Thymus (tissue), 14 donors: ENCODE measurements around the gene GTPBP3. TPM values are rescaled to one million over a fixed set of nuclear protein-coding genes. Genes with fewer than 3 reads are reported as not detected.
"Not testable (repeated sequence)": the region's sequence is repeated elsewhere in the genome, so short reads cannot be mapped to it uniquely, and the experiment has no call there.

Experiments
- DNase-seq, 9 donors: peaks; one replicate each; pipeline ENCODE4 v3.0.0-alpha.2; 2013; ENCODE audit warnings: low spot score in 9 of 9, low read depth in 6 of 9, missing footprints in 1 of 9
- H3K27ac ChIP-seq, 2 donors: one replicate each; pipeline ENCODE4 v1.5.1; 2013; ENCODE audit warnings: control low read depth in 1 of 2, low read depth in 1 of 2, low read length in 1 of 2, mild to moderate bottlenecking in 1 of 2, moderate library complexity in 1 of 2
- H3K27me3 ChIP-seq, 2 donors: one replicate each; pipeline ENCODE4 v1.5.1; 2013; ENCODE audit warnings: low read length in 1 of 2; ENCODE audit not compliant: control insufficient read depth in 2 of 2, insufficient read depth in 1 of 2
- H3K36me3 ChIP-seq, 2 donors: one replicate each; pipeline ENCODE4 v1.5.1; 2013; ENCODE audit warnings: low read length in 1 of 2, mild to moderate bottlenecking in 1 of 2, moderate library complexity in 1 of 2; ENCODE audit not compliant: control insufficient read depth in 2 of 2, insufficient read depth in 2 of 2
- H3K4me1 ChIP-seq, 2 donors: one replicate each; pipeline ENCODE4 v1.5.1; 2013; ENCODE audit warnings: low read length in 2 of 2; ENCODE audit not compliant: control insufficient read depth in 2 of 2, insufficient read depth in 2 of 2
- H3K4me3 ChIP-seq, 2 donors: one replicate each; pipeline ENCODE4 v1.5.1; 2013; ENCODE audit warnings: low read length in 2 of 2, control low read depth in 1 of 2, mild to moderate bottlenecking in 1 of 2
- H3K9me3 ChIP-seq, 2 donors: one replicate each; pipeline ENCODE4 v1.5.1; 2013; ENCODE audit warnings: low read length in 1 of 2, mild to moderate bottlenecking in 1 of 2; ENCODE audit not compliant: control insufficient read depth in 2 of 2, insufficient read depth in 1 of 2
- WGBS: extraction: QIAGEN DNeasy Blood & Tissue Kit; methylation state at CpG from one replicate; pipeline ENCODE4 v1.1.7; 2013; 5-methylcytosine and 5-hydroxymethylcytosine counted together
- long read RNA-seq, 10 donors: transcript quantifications; one replicate each; lab custom pipeline, GENCODE V29; 2026
- polyA plus RNA-seq: library from polyadenylated mRNA; stranded (reverse); fragments of 200-250 nt; gene quantifications from one replicate; pipeline ENCODE4 v1.2.3, GENCODE V29; 2013
- total RNA-seq: library from RNA; stranded (reverse); fragments of 120-200 nt; gene quantifications from one replicate; pipeline ENCODE4 v1.2.4, GENCODE V29; 2013
- donor health status: healthy.

Gene GTPBP3
- 8.9 TPM for total RNA-seq
- 17.4 TPM for polyA plus RNA-seq
- long read RNA-seq, donor 1, partial matches to known transcripts, result 0 of 1 reads
- long read RNA-seq, donor 1, other reads (novel, unspliced or antisense), result 0 of 1 reads
- long read RNA-seq, donor 2, transcript GTPBP3-201 (9 exons, 2,579 nt), result major isoform, 7 of 13 reads
- long read RNA-seq, donor 2, partial matches to known transcripts, result 0 of 13 reads
- long read RNA-seq, donor 2, other reads (novel, unspliced or antisense), result 0 of 13 reads
- long read RNA-seq, donor 3, partial matches to known transcripts, result 0 of 8 reads
- long read RNA-seq, donor 3, other reads (novel, unspliced or antisense), result 0 of 8 reads
- long read RNA-seq, donor 4, partial matches to known transcripts, result 11 of 14 reads
- long read RNA-seq, donor 4, other reads (novel, unspliced or antisense), result 0 of 14 reads
- long read RNA-seq, donor 5, partial matches to known transcripts, result 0 of 7 reads
- long read RNA-seq, donor 5, other reads (novel, unspliced or antisense), result 0 of 7 reads
- long read RNA-seq, donor 6, partial matches to known transcripts, result 0 of 4 reads
- long read RNA-seq, donor 6, other reads (novel, unspliced or antisense), result 0 of 4 reads
- long read RNA-seq, donor 7, partial matches to known transcripts, result 0 of 1 reads
- long read RNA-seq, donor 7, other reads (novel, unspliced or antisense), result 0 of 1 reads
- long read RNA-seq, donor 8, partial matches to known transcripts, result 0 of 2 reads
- long read RNA-seq, donor 8, other reads (novel, unspliced or antisense), result 0 of 2 reads
- long read RNA-seq, donor 9, partial matches to known transcripts, result 0 of 3 reads
- long read RNA-seq, donor 9, other reads (novel, unspliced or antisense), result 0 of 3 reads
- long read RNA-seq, donor 10, partial matches to known transcripts, result 0 of 3 reads
- long read RNA-seq, donor 10, other reads (novel, unspliced or antisense), result 0 of 3 reads

GRCh38 chr19:17336872-17337674 is at the start of gene GTPBP3:
TSS of gene GTPBP3 (plus strand) at chr19:17337553. CDS start at chr19:17337612, 59 bp downstream.
- under 1% methylated on average over 41 of the region's 41 CpGs for WGBS
- DNase-seq, result peak; percentile 91 to 99 (median 97)
- H3K27me3 ChIP-seq, result peaks cover 0 to 2% of the 10 kb centered on the region in 2 donors
- peak within 1 kb of the TSS; percentile 94 to 99 for H3K27ac ChIP-seq
- peaks cover 0 to 12% of the 10 kb centered on the region in 2 donors for H3K9me3 ChIP-seq
- H3K4me1 ChIP-seq, result peaks cover 8 to 48% of the 10 kb centered on the region in 2 donors
- peak within 1 kb of the TSS; percentile 85 for H3K4me3 ChIP-seq
- peaks cover 10 to 13% of the 10 kb centered on the region in 2 donors for H3K36me3 ChIP-seq

GRCh38 chr19:17289489-17289888 is 47.9 kb upstream of the GTPBP3 start:
- 19% methylated on average over 22 of the region's 22 CpGs for WGBS
- Histone ChIP-seq H3K9me3 (peaks cover 0 to 4% of the 10 kb centered on the region in 2 donors), H3K27ac (no peak overlapping the region), H3K4me3 (no peak overlapping the region), H3K4me1 (peaks cover 7 to 10% of the 10 kb centered on the region in 2 donors), H3K36me3 (peaks cover 2 to 5% of the 10 kb centered on the region in 2 donors), H3K27me3 (peaks cover 0 to 3% of the 10 kb centered on the region in 2 donors)
- DNase-seq, result peak in 1 of 9 donors; percentile 61

GRCh38 chr19:17292301-17293074 is 44.9 kb upstream of the GTPBP3 start:
- WGBS, result 3% methylated on average over 46 of the region's 46 CpGs
- Histone ChIP-seq H3K9me3 (peaks cover 0 to 4% of the 10 kb centered on the region in 2 donors), H3K27me3 (peaks cover 0 to 3% of the 10 kb centered on the region in 2 donors), H3K4me1 (peaks cover 7 to 10% of the 10 kb centered on the region in 2 donors), H3K27ac (peak overlapping the region in 1 of 2 donors; percentile 17), H3K36me3 (peaks cover 6 to 10% of the 10 kb centered on the region in 2 donors), H3K4me3 (peak overlapping the region; percentile 51 to 55)
- peak in 4 of 9 donors; percentile 68 to 87 (median 74) for DNase-seq

- no peak for DNase-seq
- H3K9me3 ChIP-seq, result peaks cover 0 to 11% of the 10 kb centered on the region in 2 donors
- H3K4me1 ChIP-seq, result peaks cover 7 to 10% of the 10 kb centered on the region in 2 donors
- 97% methylated on average over 14 of the region's 14 CpGs for WGBS
- no peak overlapping the region for H3K4me3 ChIP-seq
- peaks cover 0 to 3% of the 10 kb centered on the region in 2 donors for H3K27me3 ChIP-seq
- H3K36me3 ChIP-seq, result peaks cover 13 to 15% of the 10 kb centered on the region in 2 donors
- no peak overlapping the region for H3K27ac ChIP-seq
These were observed 43.7 kb upstream of the GTPBP3 start for GRCh38 chr19:17293605-17294004.

- DNase-seq, result no peak
- 92% methylated on average over 48 of the region's 48 CpGs for WGBS
These were observed 43.1 kb upstream of the GTPBP3 start for GRCh38 chr19:17294051-17294891.

GRCh38 chr19:17295551-17295950 is 41.8 kb upstream of the GTPBP3 start:
- not testable (repeated sequence) for H3K27me3 ChIP-seq, H3K27ac ChIP-seq, DNase-seq, H3K4me3 ChIP-seq
- peaks cover 15 to 19% of the 10 kb centered on the region in 2 donors for H3K36me3 ChIP-seq
- peaks cover 0 to 13% of the 10 kb centered on the region in 2 donors for H3K9me3 ChIP-seq
- peaks cover 7 to 10% of the 10 kb centered on the region in 2 donors for H3K4me1 ChIP-seq
- WGBS, result 98% methylated on average over 6 of the region's 6 CpGs

More at GRCh38 chr19:17294051-17294891, 43.1 kb upstream of the GTPBP3 start:
- Histone ChIP-seq H3K4me1 (peaks cover 7 to 10% of the 10 kb centered on the region in 2 donors), H3K9me3 (peaks cover 0 to 13% of the 10 kb centered on the region in 2 donors), H3K4me3 (no peak overlapping the region), H3K27ac (no peak overlapping the region), H3K36me3 (peaks cover 15 to 16% of the 10 kb centered on the region in 2 donors), H3K27me3 (peaks cover 0 to 3% of the 10 kb centered on the region in 2 donors)

GRCh38 chr19:17296273-17296672 is 41.1 kb upstream of the GTPBP3 start:
- H3K27ac ChIP-seq, result no peak overlapping the region
- 95% methylated on average over 4 of the region's 4 CpGs for WGBS

More at GRCh38 chr19:17296273-17296672, 41.1 kb upstream of the GTPBP3 start:
- peaks cover 15 to 26% of the 10 kb centered on the region in 2 donors for H3K36me3 ChIP-seq
- no peak overlapping the region for H3K4me3 ChIP-seq
- peaks cover 0 to 13% of the 10 kb centered on the region in 2 donors for H3K9me3 ChIP-seq
- no peak for DNase-seq
- no peaks in the 10 kb centered on the region for H3K27me3 ChIP-seq
- peaks cover 7 to 10% of the 10 kb centered on the region in 2 donors for H3K4me1 ChIP-seq
